Heart left ventricle (tissue), 16 donors: ENCODE measurements around the gene RNF225. TPM values are rescaled to one million over a fixed set of nuclear protein-coding genes. Genes with fewer than 3 reads are reported as not detected.

Experiments
- ATAC-seq, 4 donors: fragments of 200-7000 bp; cut with Tn5 transposase; one replicate each; pipeline ENCODE4 v1.9.1; 2020 to 2022; ENCODE audit warnings: moderate library complexity in 4 of 4, mild to moderate bottlenecking in 3 of 4, moderate number of reproducible peaks in 1 of 4
- DNase-seq, 5 donors: peaks; one replicate each; pipeline ENCODE4 v3.0.0-alpha.2; 2020
- H3K27ac ChIP-seq, 12 donors: fragments of 200-600 bp; sonication (generic) in 4 of 12; one replicate each; pipeline versions ENCODE4 v1.5.0 to v1.8.0; 2016 to 2022; ENCODE audit warnings: mild to moderate bottlenecking in 2 of 12
- H3K27me3 ChIP-seq, 9 donors: fragments of 200-600 bp; sonication (generic) in 2 of 9; one replicate each; pipeline versions ENCODE4 v1.5.1 to v1.8.0; 2016 to 2022; ENCODE audit warnings: mild to moderate bottlenecking in 3 of 9
- H3K36me3 ChIP-seq, 9 donors: fragments of 200-600 bp; sonication (generic) in 2 of 9; one replicate each; pipeline versions ENCODE4 v1.5.0 to v1.8.0; 2018 to 2022; ENCODE audit warnings: mild to moderate bottlenecking in 2 of 9
- H3K4me1 ChIP-seq, 12 donors: fragments of 200-600 bp; sonication (generic) in 4 of 12; one replicate each; pipeline versions ENCODE4 v1.5.0 to v1.8.0; 2016 to 2022; ENCODE audit warnings: mild to moderate bottlenecking in 3 of 12
- H3K4me3 ChIP-seq, 12 donors: fragments of 200-600 bp; sonication (generic) in 4 of 12; one replicate each; pipeline versions ENCODE4 v1.5.0 to v1.8.0; 2017 to 2022; ENCODE audit warnings: mild to moderate bottlenecking in 9 of 12, moderate library complexity in 4 of 12
- H3K9me3 ChIP-seq, 12 donors: fragments of 200-600 bp; sonication (generic) in 4 of 12; one replicate each; pipeline versions ENCODE4 v1.5.0 to v1.8.0; 2016 to 2022; ENCODE audit warnings: mild to moderate bottlenecking in 1 of 12
- CTCF ChIP-seq, 12 donors: fragments of 200-600 bp; sonication (generic) in 4 of 12; IDR thresholded peaks; one replicate each; pipeline versions ENCODE4 v1.5.0 to v1.8.0; 2018 to 2022; ENCODE audit warnings: antibody characterized with exemption in 12 of 12, mild to moderate bottlenecking in 5 of 12
- POLR2A ChIP-seq, 2 donors: fragments of 450-650 bp; IDR thresholded peaks; one replicate each; pipeline ENCODE4 v1.6.1; 2017; ENCODE audit warnings: antibody characterized with exemption in 2 of 2, mild to moderate bottlenecking in 2 of 2, moderate library complexity in 2 of 2
- WGBS, 4 donors: extraction: QIAGEN DNeasy Blood & Tissue Kit in 2 of 4; methylation state at CpG; one replicate each; pipeline versions ENCODE4 v1.1.5 to v1.1.7; 2013 to 2018; 5-methylcytosine and 5-hydroxymethylcytosine counted together
- intact Hi-C, 10 donors: fragments of 100-400 bp; cut with DNase I; formaldehyde crosslinking; loops; one replicate each; pipeline versions ENCODE4 v1.11.1 to v1.14.2; 2022
- polyA plus RNA-seq, 2 donors: library from polyadenylated mRNA; stranded (reverse); fragments of 200-250 nt; gene quantifications; one replicate each; pipeline ENCODE4 v1.2.3, GENCODE V29; 2013
- total RNA-seq, 9 donors: library from RNA; depleted of rRNA in 2 of 9; stranded (reverse); fragments of >200 nt in 2 of 9; fragmentation: NEBNext Ultra II Directional in 3 of 9; extraction: Animal tissue kit (Norgen Biotek cat#: 25700) in 3 of 9; gene quantifications; one replicate each; pipeline versions ENCODE4 v1.1.0 to v1.2.4, GENCODE V29; 2016 to 2023
- donor health status: ischemic (EF 13 %, LVEDD 7.1; RV severe dilation, severe dysfunction).
- donor health status: healthy with polysubstance abuse.
- donor health status: DM: no; HTN: yes; CAD: no.
- donor health status: DM: no; HTN: no; CAD: no.
- donor health status: ischemic (EF 25% LVEDD 6.9; RV normal size, moderate dysfunction).
- donor health status: ischemic (EF 25% LVEDD 5.7; RV mildly dilated, moderate dysfunction).
- donor health status: healthy.
- donor health status: DM: yes; HTN: yes; CAD: no.
- donor health status: ischemic (EF 35%, LVEDD 5.7; RV mildly dilated, moderate dysfunction).
- donor health status: nonischemic (EF 11% LVEDD 7.7; RV severe dilation, severe dysfunction).
- donor health status: DM: yes; HTN: yes; CAD: no.
- donor health status: PGD.
- donor health status: ischemic (EF 29% LVEDD 5.4; RV normal size, mild dysfunction).
- donor health status: nonischemic (EF 23%, LVEDD 6.1; RV moderate dilation, normal function).

RNF225 gene
- total and polyA plus RNA-seq, 11 donors: not detected

GRCh38 chr19:58357481-58358145, 37.8 kb upstream of the RNF225 start:
- no peaks in the 10 kb centered on the region for H3K9me3 ChIP-seq
- no peak for TF ChIP-seq POLR2A (IDR thresholded peaks at IDR 0.05)
- H3K4me1 ChIP-seq: peaks cover 0 to 32% (median 18%) of the 10 kb centered on the region in 12 donors
- intact Hi-C loops: no loop called here
- peaks cover 0 to 33% (median 0%) of the 10 kb centered on the region in 9 donors for H3K27me3 ChIP-seq
- no peak for ATAC-seq
- no peak overlapping the region for H3K27ac ChIP-seq
- H3K4me3 ChIP-seq: peak overlapping the region in 7 of 12 donors; percentile 46 to 62 (median 58)
- peak in 1 of 5 donors; percentile 56 for DNase-seq
- 65 to 72% (median 67%) methylated on average over 10 to 19 of the region's 19 CpGs for WGBS, 4 donors
- H3K36me3 ChIP-seq: no peaks in the 10 kb centered on the region

GRCh38 chr19:58361900-58362271, 33.6 kb upstream of the RNF225 start:
- no peak for TF ChIP-seq POLR2A (IDR thresholded peaks at IDR 0.05)
- TF ChIP-seq CTCF (IDR thresholded peaks at IDR 0.05): no peak
- Histone ChIP-seq H3K36me3 (no peaks in the 10 kb centered on the region), H3K27me3 (peaks cover 0 to 16% (median 0%) of the 10 kb centered on the region in 9 donors), H3K4me1 (peaks cover 0 to 21% (median 8%) of the 10 kb centered on the region in 12 donors), H3K4me3 (peak overlapping the region; percentile 54 to 92 (median 73)), H3K9me3 (no peaks in the 10 kb centered on the region), H3K27ac (peak overlapping the region; percentile 86 to 98 (median 90))
- DNase-seq (peak in 4 of 5 donors; percentile 48 to 75 (median 60)), ATAC-seq (peak; percentile 6 to 36 (median 24))
- intact Hi-C loops: loop anchor here in 4 of 10 donors (2.0 to 5.0 kb wide), 2 partner anchors 33 to 35 kb away; partner anchors contain the start of gene ZSCAN22 (in 3 of the 4)
- WGBS, 4 donors: 3 to 5% (median 3%) methylated on average over 28 of the region's 28 CpGs

- WGBS, 4 donors: 0 to 1% (median 1%) methylated on average over 16 to 74 of the region's 74 CpGs
- Histone ChIP-seq H3K4me3 (peak within 1 kb of the TSS; percentile 54 to 92 (median 73)), H3K27me3 (peaks cover 0 to 22% (median 0%) of the 10 kb centered on the region in 9 donors), H3K9me3 (no peaks in the 10 kb centered on the region), H3K27ac (peak within 1 kb of the TSS; percentile 86 to 98 (median 90)), H3K4me1 (peaks cover 0 to 16% (median 6%) of the 10 kb centered on the region in 12 donors), H3K36me3 (no peaks in the 10 kb centered on the region)
- DNase-seq (peak; percentile 97 to 99 (median 98)), ATAC-seq (peak; percentile 94 to 97 (median 97))
- intact Hi-C loops: loop anchor here in 4 of 10 donors (2.0 to 5.0 kb wide), 2 partner anchors 34 to 35 kb away; partner anchors contain the start of gene ZSCAN22 (in 3 of the 4)
- no peak for TF ChIP-seq POLR2A (IDR thresholded peaks at IDR 0.05)
- TF ChIP-seq CTCF (IDR thresholded peaks at IDR 0.05): peak in 2 of 12 donors; percentile 23 to 29
Measured at GRCh38 chr19:58362272-58362994, 33.0 kb upstream of the RNF225 start, which contains the start of gene ZNF497. TSS of gene ZNF497 (minus strand) at chr19:58362751. CDS start at chr19:58357635, 5,116 bp downstream.

- 74 to 92% (median 87%) methylated on average over 5 of the region's 5 CpGs for WGBS, 4 donors
- Histone ChIP-seq H3K27ac (no peak overlapping the region), H3K4me1 (peaks cover 0 to 13% (median 6%) of the 10 kb centered on the region in 12 donors), H3K9me3 (no peaks in the 10 kb centered on the region), H3K27me3 (peaks cover 0 to 32% (median 0%) of the 10 kb centered on the region in 9 donors), H3K4me3 (no peak overlapping the region), H3K36me3 (no peaks in the 10 kb centered on the region)
- DNase-seq: no peak
- no peak for TF ChIP-seq CTCF (IDR thresholded peaks at IDR 0.05)
- no peak for TF ChIP-seq POLR2A (IDR thresholded peaks at IDR 0.05)
- no peak for ATAC-seq
- intact Hi-C loops: loop anchor here in 3 of 10 donors (5.0 kb wide), 1 partner anchor 37 kb away; the partner anchor contains the start of gene ZSCAN22 (in 3 of the 3)
Measured at GRCh38 chr19:58364146-58364545, 31.3 kb upstream of the RNF225 start.
